Head of caudate nucleus (tissue), 42 donors: ENCODE results near the gene SEC14L2.

Experiments used
- DNase-seq, 42 donors: peaks; one replicate each; pipeline versions ENCODE4 v3.0.0 to v3.0.0-alpha.2; 2020 to 2021; ENCODE audit warnings: mixed read lengths in 7 of 42
- intact Hi-C: fragments of 100-400 bp; cut with DNase I; formaldehyde crosslinking; loops from one replicate; pipeline ENCODE4 v1.15.0; 2022

Gene SEC14L2

DNA sequence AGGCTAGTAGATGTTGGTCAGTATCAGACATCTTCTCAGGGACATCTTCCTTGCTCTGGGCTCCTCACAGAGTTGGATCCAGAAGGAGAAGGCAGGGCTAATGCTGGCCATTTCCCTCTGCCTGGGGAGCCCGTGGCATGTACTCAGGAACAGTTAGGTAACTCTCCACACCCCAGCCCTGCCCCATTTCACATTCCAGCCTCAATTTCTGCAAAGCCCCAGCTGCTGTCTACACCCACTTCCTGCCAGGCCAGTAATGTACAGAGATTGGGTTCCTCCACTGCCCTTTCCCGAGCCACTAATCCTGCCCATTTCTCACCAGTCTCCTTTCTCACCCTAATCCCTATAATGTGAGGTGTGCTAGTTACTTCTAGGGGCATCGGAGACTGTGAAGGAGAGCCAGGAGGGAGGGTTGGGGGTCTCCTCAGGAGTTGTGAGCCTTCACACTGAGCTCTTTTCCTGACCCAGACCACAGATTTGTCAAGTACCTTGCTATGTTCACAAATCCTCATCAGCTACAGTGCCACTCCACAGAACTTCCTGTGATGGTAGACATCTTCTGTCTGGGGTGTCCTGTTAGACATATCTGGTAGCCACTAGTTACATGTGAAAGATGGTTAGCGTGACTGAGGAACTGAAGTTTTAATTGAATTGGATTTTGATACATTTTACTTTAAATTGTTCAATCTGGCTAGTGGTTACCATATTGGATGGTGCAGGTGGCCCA is 76.3 kb downstream of the SEC14L2 start:
- intact Hi-C loops: no loop called here

GRCh38 chr22:30474121-30474520 is 77.3 kb downstream of the SEC14L2 start:
- intact Hi-C loops: no loop called here
- DNase-seq: no peak

More for the DNA sequence above, 76.3 kb downstream of the SEC14L2 start:
- DNase-seq: no peak
